ENCODE results near the gene CCDC126.

CCDC126 gene

GRCh38 chr7:23616593-23616992 lies 19.4 kb downstream of the CCDC126 start:
- no peak overlapping the region for H3K9ac ChIP-seq (ENCODE audit: low read depth, low read length)
- no peak overlapping the region for H3K27ac ChIP-seq (ENCODE audit: low read length)
- no peak overlapping the region for H2AFZ ChIP-seq (ENCODE audit: low read depth, low read length)
- DNase-seq (no peak), ATAC-seq (ENCODE audit: insufficient read depth, low read depth) (no peak)
- H3K9me3 ChIP-seq (ENCODE audit: insufficient read depth, low read length, severe bottlenecking), result peaks cover 19% of the 10 kb centered on the region
- no peaks in the 10 kb centered on the region for H3K79me2 ChIP-seq (ENCODE audit: insufficient read depth, low read length)
- peaks cover 6% of the 10 kb centered on the region; the same call in 1 of the 2 replicates for H3K36me3 ChIP-seq (ENCODE audit: insufficient read depth, low read length)
- H3K4me1 ChIP-seq (ENCODE audit: insufficient read depth, low read length), result no peaks in the 10 kb centered on the region
- H3K4me3 ChIP-seq (ENCODE audit: low read depth in 1 of 2, low read length in 2 of 2), result no peak overlapping the region
- no peak overlapping the region for H3K4me2 ChIP-seq (ENCODE audit: insufficient read depth, low read length)
- H3K27me3 ChIP-seq (ENCODE audit: insufficient read depth, low read length, poor library complexity), result no peaks in the 10 kb centered on the region
- TF ChIP-seq EZH2 (IDR thresholded peaks at IDR 0.05; ENCODE audit: borderline replicate concordance, low read depth, low read length, severe bottlenecking), result no peak
- no peak for TF ChIP-seq CTCF (IDR thresholded peaks at IDR 0.05; ENCODE audit: borderline replicate concordance, extremely low read depth, low read length, poor library complexity, severe bottlenecking)
- no peaks in the 10 kb centered on the region for H4K20me1 ChIP-seq (ENCODE audit: insufficient read depth, low read length)

- Histone ChIP-seq H2AFZ (ENCODE audit: low read depth, low read length) (no peak overlapping the region), H3K27ac (ENCODE audit: low read length) (no peak overlapping the region), H3K79me2 (ENCODE audit: insufficient read depth, low read length) (no peaks in the 10 kb centered on the region), H3K36me3 (ENCODE audit: insufficient read depth, low read length) (peaks cover 5% of the 10 kb centered on the region; the same call in 1 of the 2 replicates), H3K27me3 (ENCODE audit: insufficient read depth, low read length, poor library complexity) (no peaks in the 10 kb centered on the region), H3K9ac (ENCODE audit: low read depth, low read length) (no peak overlapping the region), H3K9me3 (ENCODE audit: insufficient read depth, low read length, severe bottlenecking) (peaks cover 19% of the 10 kb centered on the region), H3K4me1 (ENCODE audit: insufficient read depth, low read length) (no peaks in the 10 kb centered on the region), H3K4me3 (ENCODE audit: low read depth in 1 of 2, low read length in 2 of 2) (no peak overlapping the region), H4K20me1 (ENCODE audit: insufficient read depth, low read length) (no peaks in the 10 kb centered on the region), H3K4me2 (ENCODE audit: insufficient read depth, low read length) (no peak overlapping the region)
- ATAC-seq (ENCODE audit: insufficient read depth, low read depth) (no peak), DNase-seq (no peak)
- no peak for TF ChIP-seq EZH2 (IDR thresholded peaks at IDR 0.05; ENCODE audit: borderline replicate concordance, low read depth, low read length, severe bottlenecking)
Observed at GRCh38 chr7:23617482-23617881, 20.3 kb downstream of the CCDC126 start.

GRCh38 chr7:23618241-23618640 lies 21.1 kb downstream of the CCDC126 start:
- DNase-seq (no peak), ATAC-seq (ENCODE audit: insufficient read depth, low read depth) (no peak)
- H3K9ac ChIP-seq (ENCODE audit: low read depth, low read length), result no peak overlapping the region
- H3K4me1 ChIP-seq (ENCODE audit: insufficient read depth, low read length), result no peaks in the 10 kb centered on the region
- no peaks in the 10 kb centered on the region; the same call in 1 of the 2 replicates for H4K20me1 ChIP-seq (ENCODE audit: insufficient read depth, low read length)
- H2AFZ ChIP-seq (ENCODE audit: low read depth, low read length), result no peak overlapping the region
- no peaks in the 10 kb centered on the region for H3K27me3 ChIP-seq (ENCODE audit: insufficient read depth, low read length, poor library complexity)
- TF ChIP-seq EZH2 (IDR thresholded peaks at IDR 0.05; ENCODE audit: borderline replicate concordance, low read depth, low read length, severe bottlenecking), result no peak
- no peak for TF ChIP-seq CTCF (IDR thresholded peaks at IDR 0.05; ENCODE audit: borderline replicate concordance, extremely low read depth, low read length, poor library complexity, severe bottlenecking)
- H3K27ac ChIP-seq (ENCODE audit: low read length), result no peak overlapping the region
- H3K36me3 ChIP-seq (ENCODE audit: insufficient read depth, low read length), result no peaks in the 10 kb centered on the region; the same call in 1 of the 2 replicates
- no peak overlapping the region for H3K4me3 ChIP-seq (ENCODE audit: low read depth in 1 of 2, low read length in 2 of 2)
- no peak overlapping the region for H3K4me2 ChIP-seq (ENCODE audit: insufficient read depth, low read length)
- H3K9me3 ChIP-seq (ENCODE audit: insufficient read depth, low read length, severe bottlenecking), result peaks cover 19% of the 10 kb centered on the region
- H3K79me2 ChIP-seq (ENCODE audit: insufficient read depth, low read length), result no peaks in the 10 kb centered on the region

GRCh38 chr7:23619141-23619540 lies 22.0 kb downstream of the CCDC126 start:
- no peak overlapping the region for H3K9ac ChIP-seq (ENCODE audit: low read depth, low read length)
- no peaks in the 10 kb centered on the region for H3K27me3 ChIP-seq (ENCODE audit: insufficient read depth, low read length, poor library complexity)
- H3K9me3 ChIP-seq (ENCODE audit: insufficient read depth, low read length, severe bottlenecking), result peaks cover 19% of the 10 kb centered on the region
- no peak for TF ChIP-seq EZH2 (IDR thresholded peaks at IDR 0.05; ENCODE audit: borderline replicate concordance, low read depth, low read length, severe bottlenecking)
- no peak for TF ChIP-seq CTCF (IDR thresholded peaks at IDR 0.05; ENCODE audit: borderline replicate concordance, extremely low read depth, low read length, poor library complexity, severe bottlenecking)
- no peaks in the 10 kb centered on the region; the same call in 1 of the 2 replicates for H4K20me1 ChIP-seq (ENCODE audit: insufficient read depth, low read length)
- no peak overlapping the region for H3K4me3 ChIP-seq (ENCODE audit: low read depth in 1 of 2, low read length in 2 of 2)
- H3K79me2 ChIP-seq (ENCODE audit: insufficient read depth, low read length), result no peaks in the 10 kb centered on the region
- H2AFZ ChIP-seq (ENCODE audit: low read depth, low read length), result no peak overlapping the region
- H3K4me1 ChIP-seq (ENCODE audit: insufficient read depth, low read length), result no peaks in the 10 kb centered on the region
- no peak overlapping the region for H3K4me2 ChIP-seq (ENCODE audit: insufficient read depth, low read length)
- DNase-seq, result no peak
- no peaks in the 10 kb centered on the region; the same call in 1 of the 2 replicates for H3K36me3 ChIP-seq (ENCODE audit: insufficient read depth, low read length)
- no peak for ATAC-seq (ENCODE audit: insufficient read depth, low read depth)
- H3K27ac ChIP-seq (ENCODE audit: low read length), result no peak overlapping the region
